Left renal pelvis (tissue), 4 donors: ENCODE measurements around the gene TUBGCP5. TPM values are rescaled to one million over a fixed set of nuclear protein-coding genes. Genes with fewer than 3 reads are reported as not detected.

Source experiments
- DNase-seq, 4 donors: peaks; one replicate each; pipeline ENCODE4 v3.0.0-alpha.2; 2013; ENCODE audit warnings: low read depth in 4 of 4, low spot score in 3 of 4
- polyA plus RNA-seq, 4 donors: library from polyadenylated mRNA; unstranded; fragments of 120-200 nt; gene quantifications; one replicate each; pipeline ENCODE4 v1.2.1, GENCODE V29; 2013; ENCODE audit not compliant: insufficient read length in 4 of 4

Gene TUBGCP5
- polyA plus RNA-seq, 4 donors, result 20.5 to 33.5 (median 24.3) TPM

DNA sequence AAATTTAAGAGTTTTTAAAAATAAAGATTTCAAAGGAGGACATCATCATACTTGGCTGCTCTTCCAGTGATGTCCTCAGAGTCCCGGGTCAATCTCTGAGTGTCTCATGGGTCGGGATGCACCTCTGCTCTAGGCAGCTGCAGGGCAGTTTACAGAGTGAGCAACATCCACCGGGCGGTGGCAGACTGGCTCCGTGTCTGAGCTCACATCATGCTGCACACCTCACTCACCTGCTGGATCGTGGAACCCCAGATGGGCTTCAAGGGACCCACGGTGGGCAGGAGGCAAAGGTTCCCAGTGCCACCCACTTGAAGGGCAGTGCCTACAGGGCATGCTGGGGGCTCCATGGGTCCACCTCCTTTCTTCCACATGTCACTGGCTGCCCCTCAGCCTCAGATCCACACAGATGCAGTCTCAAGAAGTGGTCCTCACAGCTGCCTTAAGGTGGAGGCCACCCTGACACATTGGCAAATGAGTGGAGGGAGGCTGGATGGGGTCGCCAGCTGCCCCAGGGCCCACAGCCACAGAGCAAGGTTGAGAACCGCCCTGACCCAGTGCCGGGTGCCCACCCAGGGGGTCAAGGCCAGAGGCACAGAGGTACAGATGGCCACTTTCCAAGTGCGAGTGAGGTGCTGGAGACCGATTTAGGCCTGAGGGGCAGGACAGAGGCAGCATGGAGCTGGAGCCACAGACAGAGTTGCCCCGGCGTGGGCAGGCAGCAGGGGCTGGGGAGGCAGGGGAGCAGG, 84.4 kb downstream of the TUBGCP5 start:
- DNase-seq, result no peak

DNA sequence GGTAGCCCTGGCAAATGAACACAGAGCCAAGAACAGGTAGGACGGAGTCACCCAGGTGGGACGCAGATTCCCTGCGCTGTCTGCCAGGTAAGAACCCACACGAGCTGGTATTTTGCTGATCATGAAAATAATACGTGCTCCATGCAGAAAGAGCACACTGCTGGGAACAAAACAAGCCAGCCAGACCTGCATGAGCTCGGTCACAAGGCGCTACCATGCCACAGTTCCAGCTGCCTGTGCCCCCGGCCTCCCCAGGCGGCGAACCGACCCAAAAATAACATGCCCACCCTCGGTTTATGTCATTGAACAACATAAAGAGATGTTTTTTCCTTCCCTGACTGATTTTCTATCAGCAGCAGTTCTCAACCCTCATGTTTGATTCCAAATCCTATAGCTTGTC, 85.0 kb downstream of the TUBGCP5 start:
- no peak for DNase-seq

DNA sequence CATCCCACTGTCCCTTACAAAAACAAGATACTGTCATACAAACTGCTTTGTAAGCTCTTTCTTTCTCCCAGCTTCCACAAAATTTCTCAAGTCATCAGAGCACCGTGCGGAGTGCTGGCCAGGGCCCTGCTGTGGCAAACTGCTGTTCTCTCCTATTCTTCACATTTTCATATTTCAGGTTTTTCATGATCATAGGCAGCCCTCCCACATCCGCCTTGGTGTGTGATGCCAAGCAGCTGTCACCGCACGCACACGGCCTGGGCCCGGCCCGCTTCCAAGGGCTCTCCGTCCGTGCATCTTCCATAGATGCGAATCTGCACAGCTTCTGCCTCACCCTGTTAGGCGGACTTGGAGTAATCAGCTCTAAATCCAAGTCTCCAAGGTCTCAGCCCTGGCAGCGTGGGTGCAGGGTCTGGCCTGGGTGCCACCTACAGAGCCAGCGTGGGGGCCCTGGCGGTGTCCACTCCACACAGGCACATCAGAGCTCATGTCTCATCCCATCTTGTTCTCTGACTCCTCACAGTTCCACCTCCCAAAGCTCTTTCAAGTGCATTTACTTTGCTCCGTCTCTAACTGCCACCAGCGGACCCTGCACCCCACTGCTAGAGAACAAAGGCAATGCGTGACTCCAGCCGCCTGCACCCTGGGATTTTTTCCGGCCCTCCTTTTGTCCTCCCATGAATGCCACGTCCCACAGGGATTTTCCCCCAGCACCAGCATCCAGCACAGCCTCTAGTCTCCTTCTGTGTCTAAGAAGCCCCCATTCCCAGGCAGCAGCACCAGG, 86.4 kb downstream of the TUBGCP5 start:
- no peak for DNase-seq

DNA sequence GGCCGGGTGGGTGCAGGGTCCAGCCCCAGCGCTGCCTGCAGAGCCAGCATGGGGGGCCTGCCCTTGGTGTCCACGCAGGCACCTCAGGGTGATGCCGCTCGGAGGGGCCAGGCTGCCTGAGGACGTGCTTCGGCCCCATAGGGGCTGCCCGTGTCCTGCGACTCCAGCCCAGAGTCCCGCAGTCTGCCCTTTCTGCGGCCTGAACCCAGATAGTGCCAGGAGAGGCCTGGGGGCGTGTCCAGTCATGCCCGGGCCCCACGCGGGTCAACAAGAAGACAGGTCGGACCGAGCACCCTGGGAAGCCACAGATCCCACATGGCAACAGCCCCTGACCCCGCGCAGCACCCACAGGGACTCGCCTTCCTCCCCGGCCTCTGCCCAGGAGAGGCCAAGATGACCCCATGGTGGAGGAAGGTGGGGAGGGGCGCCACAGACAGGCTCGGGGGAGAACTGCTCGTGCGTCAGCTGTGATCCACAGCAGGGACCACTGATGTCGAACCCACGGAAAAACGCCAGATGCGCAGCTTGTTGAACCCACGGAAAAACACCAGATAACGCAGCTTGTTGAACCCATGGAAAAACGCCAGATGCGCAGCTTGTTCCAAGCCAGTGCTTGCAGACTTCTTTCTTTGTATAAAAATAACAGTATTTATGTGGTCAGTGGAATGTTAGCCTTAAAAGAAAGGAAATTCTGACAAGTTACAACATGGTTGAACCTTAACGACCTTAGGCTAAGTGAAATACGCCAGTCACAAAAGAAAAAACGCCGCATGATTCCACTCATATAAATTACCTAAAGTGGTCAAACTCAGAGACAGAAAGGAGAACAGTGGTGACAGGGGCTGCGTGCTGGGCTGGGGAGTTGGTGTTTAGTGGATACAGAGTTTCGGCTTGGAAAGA, 87.7 kb downstream of the TUBGCP5 start:
- DNase-seq, result no peak

DNA sequence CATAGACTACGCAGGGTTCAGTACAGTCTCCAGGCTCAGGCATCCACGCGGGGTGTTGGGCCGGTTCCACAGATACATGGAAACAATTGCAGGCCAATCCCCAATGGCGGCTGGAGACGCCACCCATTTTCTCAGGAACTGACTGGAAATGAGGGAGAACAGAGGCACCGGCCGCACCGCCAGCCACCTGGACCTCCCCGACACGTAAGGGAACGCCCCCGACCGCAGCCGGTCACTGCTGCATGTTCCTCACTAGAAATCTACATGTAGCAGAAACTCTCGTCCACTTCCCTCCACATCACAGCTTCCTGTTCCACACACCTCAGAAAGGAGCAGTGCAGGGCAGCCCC, 88.4 kb downstream of the TUBGCP5 start:
- no peak for DNase-seq

DNA sequence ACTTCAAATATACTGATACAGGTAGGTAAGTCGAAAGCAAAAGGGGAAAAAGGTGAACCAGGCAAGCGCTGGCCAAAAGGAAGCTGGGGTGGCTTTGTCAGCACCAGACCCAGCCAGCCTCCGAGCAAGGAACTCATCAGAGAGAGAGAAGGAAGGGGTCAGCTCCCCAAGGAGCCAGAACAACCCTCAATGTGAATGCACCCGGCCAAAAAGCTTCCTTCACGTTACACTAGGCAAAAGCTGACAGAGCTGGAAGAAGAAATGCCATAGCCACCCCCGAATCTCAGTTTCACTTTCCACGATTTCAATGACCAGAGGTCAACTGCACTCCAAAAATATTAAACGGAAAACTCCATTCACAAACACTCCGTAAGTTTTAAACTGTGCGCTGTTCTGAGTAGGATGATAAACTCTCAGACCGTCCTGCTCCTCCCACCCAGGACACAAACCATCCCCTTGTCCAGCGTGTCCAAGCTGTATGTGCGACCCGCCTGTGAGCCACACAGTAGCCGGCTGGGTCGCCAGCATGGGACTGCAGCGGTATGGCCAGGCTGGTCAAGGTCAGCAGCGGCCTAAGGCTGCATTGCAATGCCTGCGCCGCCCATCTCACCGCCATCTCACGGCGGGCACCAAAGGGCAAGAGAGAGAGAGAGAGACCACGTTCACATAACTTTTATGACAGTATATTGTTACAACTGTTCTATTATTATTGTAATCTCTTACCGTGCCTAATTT, 88.9 kb downstream of the TUBGCP5 start:
- DNase-seq, result no peak

Other genes with a start within 250 kb of the TUBGCP5 start
- gene NIPA2, start 200.9 kb downstream of the TUBGCP5 start, polyA plus RNA-seq, result 10 to 100 TPM; 54.9 to 68.5 (median 59.1) TPM
- gene CYFIP1, start 59.2 kb downstream of the TUBGCP5 start, polyA plus RNA-seq, result 10 to 100 TPM; 73.2 to 93.7 (median 89.3) TPM
- gene GOLGA6L1, start 97.3 kb upstream of the TUBGCP5 start, polyA plus RNA-seq, result not detected